OCI-LY7 (cell line): Measurements from ENCODE around the gene CCR8. TPM values are rescaled to one million over a fixed set of nuclear protein-coding genes. Genes with fewer than 3 reads are reported as not detected.
A peak's percentile ranks its signal among the peaks of the same experiment; 100 is the strongest.

Experiments
- BruUV-seq: library from RNA; stranded (reverse); fragments of 400-500 nt; replicated peaks from 2 replicates; lab custom pipeline; 2021; lab: Mats Ljungman, UMichigan
- CTCF ChIA-PET: fragments of 300-600 bp; sonication (Branson Sonifier 250); formaldehyde crosslinking; loops from one replicate; lab custom pipeline; 2022; ENCODE audit warnings: antibody characterized with exemption; ENCODE audit not compliant: unreplicated experiment; lab: Charles Lee
- POLR2A ChIA-PET: fragments of 300-600 bp; sonication (Branson Sonifier 250); formaldehyde crosslinking; loops from one replicate; lab custom pipeline; 2022; ENCODE audit warnings: antibody characterized with exemption; lab: Charles Lee
- DNase-seq: peaks from one replicate; pipeline ENCODE4 v3.0.0-alpha.2; 2015; ENCODE audit warnings: low spot score
- H2AFZ ChIP-seq: fragments of 200-600 bp; sonication (generic), shearing (Covaris generic); 2 replicates; pipeline ENCODE4 v1.6.1; 2014; ENCODE audit warnings: mild to moderate bottlenecking, antibody characterized with exemption, low read length, moderate library complexity
- H3K27ac ChIP-seq: fragments of 200-600 bp; sonication (generic); 2 replicates; pipeline ENCODE4 v1.5.1; 2014; ENCODE audit warnings: mixed run types, low read depth, mild to moderate bottlenecking, moderate library complexity, low read length, inconsistent platforms; ENCODE audit not compliant: poor library complexity, severe bottlenecking
- H3K36me3 ChIP-seq: fragments of 200-600 bp; sonication (generic); 2 replicates; pipeline ENCODE4 v1.6.1; 2014; ENCODE audit warnings: mild to moderate bottlenecking, antibody characterized with exemption, low read length, moderate library complexity, mixed read lengths; ENCODE audit not compliant: insufficient read depth
- H3K4me1 ChIP-seq: fragments of 200-600 bp; sonication (generic); 2 replicates; pipeline ENCODE4 v1.5.1; 2014; ENCODE audit warnings: mild to moderate bottlenecking, low read length; ENCODE audit not compliant: insufficient read depth, poor library complexity, severe bottlenecking
- H3K4me2 ChIP-seq: fragments of 200-600 bp; sonication (generic); 2 replicates; pipeline ENCODE4 v1.6.1; 2014; ENCODE audit warnings: mild to moderate bottlenecking, low read length
- H3K4me3 ChIP-seq: fragments of 200-600 bp; sonication (generic); 2 replicates; pipeline ENCODE4 v1.5.1; 2014; ENCODE audit warnings: mild to moderate bottlenecking, low read depth, low read length; ENCODE audit not compliant: poor library complexity, severe bottlenecking
- H3K79me2 ChIP-seq: fragments of 200-600 bp; sonication (generic); 2 replicates; pipeline ENCODE4 v1.6.1; 2016; ENCODE audit warnings: low read depth, mild to moderate bottlenecking, low read length, moderate library complexity, mixed read lengths; ENCODE audit not compliant: insufficient read depth
- H3K9me2 ChIP-seq: fragments of 200-600 bp; sonication (generic); 2 replicates; pipeline ENCODE4 v1.6.1; 2016; ENCODE audit warnings: mild to moderate bottlenecking, low read length, mixed read lengths; ENCODE audit not compliant: insufficient read depth
- H3K9me3 ChIP-seq: fragments of 200-600 bp; sonication (generic); 2 replicates; pipeline ENCODE4 v1.6.1; 2014; ENCODE audit warnings: mild to moderate bottlenecking, mixed run types, low read length, mixed read lengths
- H4K20me1 ChIP-seq: fragments of 200-600 bp; sonication (generic); 2 replicates; pipeline ENCODE4 v1.6.1; 2014; ENCODE audit warnings: mild to moderate bottlenecking, antibody characterized with exemption, low read length, moderate library complexity, mixed read lengths; ENCODE audit not compliant: insufficient read depth
- CTCF ChIP-seq: fragments of 200-600 bp; sonication (generic); conservative IDR thresholded peaks from 2 replicates; pipeline ENCODE4 v1.5.1; 2014; ENCODE audit warnings: mild to moderate bottlenecking, antibody characterized with exemption, low read length, moderate library complexity, mixed read lengths
- EZH2phosphoT487 ChIP-seq: fragments of 200-600 bp; sonication (generic); IDR thresholded peaks from 2 replicates; pipeline ENCODE4 v1.6.1; 2018; ENCODE audit warnings: low read depth, borderline replicate concordance, mild to moderate bottlenecking, mixed run types, antibody characterized with exemption, low read length, moderate library complexity, mixed read lengths
- intact Hi-C: fragments of 100-400 bp; cut with micrococcal nuclease; formaldehyde crosslinking; loops from one replicate; pipeline ENCODE4 v1.10.0; 2022; ENCODE audit not compliant: unreplicated experiment
- total RNA-seq, 2 experiments: library from RNA; depleted of rRNA in 1 of 2; stranded (reverse); fragments of >200 nt in 1 of 2; shearing (Covaris generic) in 1 of 2; gene quantifications; 2 replicates each; pipeline ENCODE4 v1.2.3, GENCODE V29; 2014 to 2022

The CCR8 gene
- total RNA-seq, 2 experiments from 2014 or later = not detected

GRCh38 chr3:39372833-39373232, 43.3 kb downstream of the CCR8 start:
- no peaks in the 10 kb centered on the region for H3K36me3 ChIP-seq
- H3K9me3 ChIP-seq = no peaks in the 10 kb centered on the region
- H3K9me2 ChIP-seq = no peaks in the 10 kb centered on the region
- BruUV-seq = no TSS peak
- H3K4me3 ChIP-seq = no peak overlapping the region
- H3K79me2 ChIP-seq = no peaks in the 10 kb centered on the region
- peaks cover 20% of the 10 kb centered on the region for H3K4me1 ChIP-seq
- no peaks in the 10 kb centered on the region for H4K20me1 ChIP-seq
- ChIA-PET CTCF (no interaction called here), POLR2A (no interaction called here)
- H3K27ac ChIP-seq = no peak overlapping the region
- H2AFZ ChIP-seq = no peak overlapping the region
- intact Hi-C loops = no loop called here
- DNase-seq = no peak
- H3K4me2 ChIP-seq = no peak overlapping the region
- TF ChIP-seq EZH2phosphoT487 (no peak), CTCF (no peak)

GRCh38 chr3:39376959-39377634, 47.6 kb downstream of the CCR8 start:
- no peaks in the 10 kb centered on the region for H3K9me3 ChIP-seq
- H3K36me3 ChIP-seq = no peaks in the 10 kb centered on the region
- H2AFZ ChIP-seq = peak overlapping the region; percentile 91
- DNase-seq = peak; percentile 54
- intact Hi-C loops = loop anchor here (5.0 kb wide), 1 partner anchor 185 kb away; the partner anchor contains the start of gene XIRP1
- no TSS peak for BruUV-seq
- ChIA-PET CTCF (interaction anchor here (1.2 kb wide), 1 partner anchor 89 kb away, joined by 7 read pairs; no protein-coding TSS in a partner anchor), POLR2A (interaction anchor here (1.3 to 1.8 kb wide), 3 partner anchors 12 to 91 kb away, joined by 3 to 6 read pairs (median 4); no protein-coding TSS in a partner anchor)
- H3K4me1 ChIP-seq = peaks cover 22% of the 10 kb centered on the region
- no peaks in the 10 kb centered on the region for H4K20me1 ChIP-seq
- no peaks in the 10 kb centered on the region for H3K79me2 ChIP-seq
- no peaks in the 10 kb centered on the region for H3K9me2 ChIP-seq
- no peak for TF ChIP-seq EZH2phosphoT487
- no peak for TF ChIP-seq CTCF
- no peak overlapping the region for H3K4me3 ChIP-seq
- H3K27ac ChIP-seq = no peak overlapping the region
- peak overlapping the region; percentile 54 for H3K4me2 ChIP-seq

- Histone ChIP-seq H3K4me1 (peaks cover 28% of the 10 kb centered on the region), H4K20me1 (no peaks in the 10 kb centered on the region), H3K9me2 (no peaks in the 10 kb centered on the region), H3K79me2 (peaks cover 7% of the 10 kb centered on the region; the same call in 1 of the 2 replicates), H3K36me3 (no peaks in the 10 kb centered on the region), H3K4me3 (no peak overlapping the region), H3K9me3 (no peaks in the 10 kb centered on the region), H3K27ac (no peak overlapping the region), H2AFZ (no peak overlapping the region; the same call in 1 of the 2 replicates), H3K4me2 (no peak overlapping the region)
- ChIA-PET CTCF (interaction anchor here (1.2 kb wide), 1 partner anchor 90 kb away, joined by 7 read pairs; no protein-coding TSS in a partner anchor), POLR2A (interaction anchor here (1.8 kb wide), 1 partner anchor 11 kb away, joined by 6 read pairs; no protein-coding TSS in a partner anchor)
- DNase-seq = peak; percentile 77
- intact Hi-C loops = loop anchor here (5.0 kb wide), 1 partner anchor 186 kb away; the partner anchor contains the start of gene XIRP1
- peak; percentile 91 for TF ChIP-seq CTCF
- no peak for TF ChIP-seq EZH2phosphoT487
- no TSS peak for BruUV-seq
Observed at GRCh38 chr3:39378088-39378487, 48.6 kb downstream of the CCR8 start.
